K562 (cell line): ENCODE results near the gene SAE1. TPM values are rescaled to one million over a fixed set of nuclear protein-coding genes. Genes with fewer than 3 reads are reported as not detected.

Experiments used
- BACH1 ChIP-seq: fragments of 200-800 bp; sonication (Bioruptor generic); IDR thresholded peaks from 2 replicates; pipeline ENCODE4 v1.6.1; 2016; ENCODE audit warnings: missing genetic modification characterization, missing compliant biosample characterization
- BCL6 ChIP-seq: fragments of 250-450 bp; sonication (Bioruptor Pico); IDR thresholded peaks from 2 replicates; pipeline ENCODE4 v1.4.0; 2020
- CLOCK ChIP-seq: fragments of 250-450 bp; sonication (Bioruptor Pico); IDR thresholded peaks from 2 replicates; pipeline ENCODE4 v1.4.0; 2020; ENCODE audit warnings: mild to moderate bottlenecking, moderate library complexity, borderline replicate concordance
- CTCF ChIP-seq, 3 experiments: IDR thresholded peaks in 2 of 3; conservative IDR thresholded peaks in 1 of 3; 2 replicates each; pipeline ENCODE4 v1.5.1; 2011 to 2012; ENCODE audit warnings: low read length in 3 of 3, mild to moderate bottlenecking in 3 of 3, control low read depth in 2 of 3, improper control_type of control experiment in 1 of 3, inconsistent platforms in 1 of 3, low read depth in 1 of 3, mixed read lengths in 1 of 3, moderate library complexity in 1 of 3; ENCODE audit not compliant: insufficient read depth in 2 of 3
- FOXK2 ChIP-seq, 2 experiments: fragments of 450-650 bp; IDR thresholded peaks in 1 of 2; conservative IDR thresholded peaks in 1 of 2; 2 replicates each; pipeline ENCODE4 v1.6.1; 2016; ENCODE audit warnings: low read depth in 2 of 2, mild to moderate bottlenecking in 1 of 2
- HLTF ChIP-seq: fragments of 450-650 bp; IDR thresholded peaks from 2 replicates; pipeline ENCODE4 v1.6.1; 2016
- MECOM ChIP-seq: fragments of 250-450 bp; sonication (Bioruptor Pico); IDR thresholded peaks from 2 replicates; pipeline ENCODE4 v1.8.0; 2022; ENCODE audit warnings: inconsistent platforms
- MED1 ChIP-seq: sonication (generic); formaldehyde crosslinking; IDR thresholded peaks from 2 replicates; pipeline ENCODE4 v1.8.1; 2023; ENCODE audit warnings: missing genetic modification reagents, borderline replicate concordance
- MYBL2 ChIP-seq, 2 experiments: fragments of 450-650 bp in 1 of 2; sonication (generic) in 1 of 2; formaldehyde crosslinking in 1 of 2; IDR thresholded peaks; 2 replicates each; pipeline versions ENCODE4 v1.6.1 to v1.8.1; 2017 to 2022; ENCODE audit warnings: borderline replicate concordance in 1 of 2, inconsistent platforms in 1 of 2, low read depth in 1 of 2, mild to moderate bottlenecking in 1 of 2, missing genetic modification reagents in 1 of 2, moderate library complexity in 1 of 2
- RAD21 ChIP-seq, 2 experiments: fragments of 250-450 bp in 1 of 2; fragments of 450-650 bp in 1 of 2; sonication (Bioruptor Pico) in 1 of 2; formaldehyde crosslinking in 1 of 2; IDR thresholded peaks in 1 of 2; conservative IDR thresholded peaks in 1 of 2; 2 replicates each; pipeline versions ENCODE4 v1.4.0 to v1.8.0; 2020 to 2022; ENCODE audit warnings: mild to moderate bottlenecking in 2 of 2, moderate library complexity in 1 of 2
- RFX1 ChIP-seq: fragments of 450-650 bp; IDR thresholded peaks from 2 replicates; pipeline ENCODE4 v1.6.1; 2016; ENCODE audit warnings: mild to moderate bottlenecking, moderate library complexity
- SRSF1 ChIP-seq: fragments of 200-400 bp; formaldehyde crosslinking; IDR thresholded peaks from 2 replicates; pipeline ENCODE4 v1.6.1; 2017; ENCODE audit warnings: mild to moderate bottlenecking, low read depth, low read length, moderate library complexity
- TEAD4 ChIP-seq, 2 experiments: sonication (generic) in 1 of 2; formaldehyde crosslinking in 1 of 2; IDR thresholded peaks; 2 replicates each; pipeline versions ENCODE4 v1.6.1 to v1.8.0; 2012 to 2022; ENCODE audit warnings: borderline replicate concordance in 1 of 2, inconsistent platforms in 1 of 2, low read length in 1 of 2, mild to moderate bottlenecking in 1 of 2, missing genetic modification reagents in 1 of 2
- ZBTB33 ChIP-seq: sonication (generic); formaldehyde crosslinking; IDR thresholded peaks from 2 replicates; pipeline ENCODE4 v1.8.1; 2023; ENCODE audit warnings: mild to moderate bottlenecking, missing genetic modification reagents
- ZHX1 ChIP-seq: fragments of 150-350 bp; conservative IDR thresholded peaks from 2 replicates; pipeline ENCODE4 v1.6.1; 2014; ENCODE audit warnings: low read length
- ZNF696 ChIP-seq: fragments of 250-450 bp; sonication (Bioruptor Pico); conservative IDR thresholded peaks from 2 replicates; pipeline ENCODE4 v1.4.0; 2020; ENCODE audit warnings: mild to moderate bottlenecking, moderate library complexity
- ZNF79 ChIP-seq: fragments of 250-450 bp; sonication (Bioruptor Pico); IDR thresholded peaks from 2 replicates; pipeline ENCODE4 v1.4.0; 2020; ENCODE audit warnings: low read depth, mild to moderate bottlenecking, moderate library complexity
- polyA plus RNA-seq, 8 experiments: library from polyadenylated mRNA; depleted of rRNA in 4 of 8; stranded (reverse) in 5 of 8; unstranded in 3 of 8; fragments of >200 nt; fragmentation: Nextera tagmentation in 2 of 8; fragmentation: Illumina TruSeq in 1 of 8; extraction: Ambion mirVana in 2 of 8; extraction: Trizol in 1 of 8; gene quantifications; 2 replicates each; pipeline versions ENCODE4 v1.2.1 to v1.2.3, GENCODE V29; 2011 to 2014; ENCODE audit warnings: inconsistent platforms in 1 of 8, missing spikeins in 1 of 8
- total RNA-seq, 7 experiments: library from RNA; depleted of rRNA in 6 of 7; stranded (reverse); fragments of >200 nt in 6 of 7; fragmentation: Illumina TruSeq in 2 of 7; extraction: Trizol in 2 of 7; gene quantifications; 2 replicates each; pipeline versions ENCODE4 v1.2.1 to v1.2.3, GENCODE V29; 2011 to 2021; ENCODE audit warnings: low replicate concordance in 1 of 7

The SAE1 gene
- total and polyA plus RNA-seq, 9 of the 15 experiments (the other 6 are each of a cell fraction or from before 2014, with no cell fraction given), result 82.8 to 299 (median 217) TPM

- TF ChIP-seq CTCF (IDR thresholded peaks at IDR 0.05 in 2 of 3, conservative IDR thresholded peaks at IDR 0.05 in 1 of 3; ENCODE audit: insufficient read depth in 2 of 3, low read depth in 1 of 3, low read length in 3 of 3) (peak; percentile 87 to 98 (median 92)), TEAD4 (IDR thresholded peaks at IDR 0.05; ENCODE audit: low read length) (no peak), TEAD4 (CRISPR knock-in tag; IDR thresholded peaks at IDR 0.05; ENCODE audit: borderline replicate concordance) (no peak), FOXK2 (conservative IDR thresholded peaks at IDR 0.05 in 1 of 2, IDR thresholded peaks at IDR 0.05 in 1 of 2; ENCODE audit: low read depth in 2 of 2) (0 out of 4 replicates have a peak, but pooled peaks of 1 of the 2 experiments have one; percentile 26), CLOCK (CRISPR knock-in tag) (no peak), BCL6 (CRISPR knock-in tag) (no peak), RFX1 (no peak), ZNF79 (CRISPR knock-in tag) (no peak), MYBL2 (IDR thresholded peaks at IDR 0.05; ENCODE audit: low read depth) (no peak), MYBL2 (CRISPR knock-in tag; IDR thresholded peaks at IDR 0.05; ENCODE audit: borderline replicate concordance) (no peak), ZNF696 (CRISPR knock-in tag) (no peak), BACH1 (tag) (0 out of 2 replicates have a peak, but pooled peaks have one; percentile 24), HLTF (peak; percentile 94), ZHX1 (no peak; the same call in 1 of the 2 replicates), RAD21 (CRISPR knock-in tag; conservative IDR thresholded peaks at IDR 0.05 in 1 of 2, IDR thresholded peaks at IDR 0.05 in 1 of 2) (peak; percentile 55 to 75), MECOM (CRISPR knock-in tag) (no peak), MED1 (CRISPR knock-in tag) (no peak), ZBTB33 (CRISPR knock-in tag) (0 out of 2 replicates have a peak, but pooled peaks have one; percentile 29), SRSF1 (no peak)
These were observed 116.8 kb downstream of the SAE1 start (continued) for GRCh38 chr19:47247308-47247990.
